ENCODE data around the gene SLC12A7. TPM values are rescaled to one million over a fixed set of nuclear protein-coding genes. Genes with fewer than 3 reads are reported as not detected.

SLC12A7 gene
- total RNA-seq, 1 experiment from 2014 or later, result 48.2 TPM

GRCh38 chr5:1013238-1013947 is 98.5 kb downstream of the SLC12A7 start:
- Histone ChIP-seq H3K27ac (ENCODE audit: low read length) (no peak overlapping the region), H3K4me1 (ENCODE audit: insufficient read depth, low read length) (no peaks in the 10 kb centered on the region), H3K4me2 (ENCODE audit: low read length) (no peak overlapping the region), H3K79me2 (ENCODE audit: low read length) (no peaks in the 10 kb centered on the region), H3K4me3 (ENCODE audit: low read length) (no peak overlapping the region), H3K9me2 (replicated peaks; ENCODE audit: low read length) (no peaks in the 10 kb centered on the region), H4K20me1 (ENCODE audit: low read length) (0 out of 2 replicates have a peak, but pooled peaks cover 5% of the 10 kb centered on the region), H3K27me3 (ENCODE audit: low read length) (no peaks in the 10 kb centered on the region), H3K36me3 (ENCODE audit: low read depth, low read length) (no peaks in the 10 kb centered on the region), H3K9me3 (ENCODE audit: low read length) (no peaks in the 10 kb centered on the region), H3K9ac (ENCODE audit: low read length) (no peak overlapping the region), H2AFZ (ENCODE audit: low read length) (no peak overlapping the region), H3F3A (ENCODE audit: low read length, unreplicated experiment) (no peaks in the 10 kb centered on the region)
- BruUV-seq (replicated peaks), result no TSS peak
- intact Hi-C loops (cut with micrococcal nuclease), result loop anchor here (5.0 kb wide), 1 partner anchor 91 kb away; no protein-coding TSS in a partner anchor
- TF ChIP-seq EZH2 (IDR thresholded peaks at IDR 0.05; ENCODE audit: low read length, unreplicated experiment) (no peak), EZH2phosphoT487 (IDR thresholded peaks at IDR 0.05; ENCODE audit: borderline replicate concordance, low read length) (no peak), CTCF (conservative IDR thresholded peaks at IDR 0.05; ENCODE audit: low read depth, low read length) (no peak)
- CTCF ChIA-PET, result interaction anchor here (0.6 kb wide), 1 partner anchor 110 kb away, joined by 3 read pairs; no protein-coding TSS in a partner anchor
- POLR2A ChIA-PET (ENCODE audit: unreplicated experiment), result no interaction called here
- ATAC-seq, result no peak
- no peak for DNase-seq

- TF ChIP-seq EZH2phosphoT487 (IDR thresholded peaks at IDR 0.05; ENCODE audit: borderline replicate concordance, low read length) (no peak), EZH2 (IDR thresholded peaks at IDR 0.05; ENCODE audit: low read length, unreplicated experiment) (no peak), CTCF (conservative IDR thresholded peaks at IDR 0.05; ENCODE audit: low read depth, low read length) (no peak)
- Histone ChIP-seq H3K4me2 (ENCODE audit: low read length) (no peak overlapping the region), H3K27me3 (ENCODE audit: low read length) (no peaks in the 10 kb centered on the region), H2AFZ (ENCODE audit: low read length) (no peak overlapping the region), H3K4me3 (ENCODE audit: low read length) (no peak overlapping the region), H3K9ac (ENCODE audit: low read length) (no peak overlapping the region), H3K27ac (ENCODE audit: low read length) (no peak overlapping the region), H3K4me1 (ENCODE audit: insufficient read depth, low read length) (no peaks in the 10 kb centered on the region; the same call in 1 of the 2 replicates), H3K9me3 (ENCODE audit: low read length) (no peaks in the 10 kb centered on the region), H3F3A (ENCODE audit: low read length, unreplicated experiment) (no peaks in the 10 kb centered on the region), H3K79me2 (ENCODE audit: low read length) (no peaks in the 10 kb centered on the region), H3K36me3 (ENCODE audit: low read depth, low read length) (no peaks in the 10 kb centered on the region), H3K9me2 (replicated peaks; ENCODE audit: low read length) (no peaks in the 10 kb centered on the region), H4K20me1 (ENCODE audit: low read length) (0 out of 2 replicates have a peak, but pooled peaks cover 5% of the 10 kb centered on the region)
- ChIA-PET CTCF (interaction anchor here (0.6 kb wide), 1 partner anchor 111 kb away, joined by 3 read pairs; no protein-coding TSS in a partner anchor), POLR2A (ENCODE audit: unreplicated experiment) (no interaction called here)
- DNase-seq (no peak), ATAC-seq (no peak)
- intact Hi-C loops (cut with micrococcal nuclease), result loop anchor here (5.0 kb wide), 1 partner anchor 91 kb away; no protein-coding TSS in a partner anchor
- BruUV-seq (replicated peaks), result no TSS peak
Observed at GRCh38 chr5:1012900-1013237, 99.0 kb downstream of the SLC12A7 start.

DNA sequence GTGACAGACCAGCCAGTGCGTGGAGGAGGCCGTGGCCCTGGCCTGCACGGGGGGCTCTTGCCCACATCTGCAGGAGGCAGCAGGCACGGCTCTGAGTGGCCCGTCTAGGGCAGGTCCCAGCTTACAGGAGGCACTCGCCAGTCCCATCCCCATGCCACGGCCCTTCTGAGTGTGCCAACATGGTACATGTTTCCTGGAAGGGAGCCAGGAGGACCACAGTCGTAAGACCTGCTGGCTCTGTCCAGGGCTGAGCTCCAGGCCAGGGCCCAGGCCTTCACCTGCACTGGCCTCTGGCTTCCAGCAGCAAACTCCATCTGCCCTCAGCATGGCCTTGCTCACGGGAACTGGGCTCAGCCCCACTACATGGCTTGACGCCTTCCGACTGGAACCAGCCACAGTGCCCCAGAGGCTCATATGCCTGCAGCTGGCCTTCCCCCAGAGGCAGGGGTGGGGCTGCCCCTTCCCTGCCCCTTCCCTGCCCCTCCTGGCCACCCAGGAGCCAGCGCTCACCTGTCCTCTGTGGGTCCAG is 99.5 kb downstream of the SLC12A7 start:
- Histone ChIP-seq H3K9me3 (ENCODE audit: low read length) (no peaks in the 10 kb centered on the region), H3F3A (ENCODE audit: low read length, unreplicated experiment) (no peaks in the 10 kb centered on the region), H3K4me3 (ENCODE audit: low read length) (no peak overlapping the region), H3K9me2 (replicated peaks; ENCODE audit: low read length) (no peaks in the 10 kb centered on the region), H3K4me1 (ENCODE audit: insufficient read depth, low read length) (no peaks in the 10 kb centered on the region; the same call in 1 of the 2 replicates), H3K27ac (ENCODE audit: low read length) (no peak overlapping the region), H2AFZ (ENCODE audit: low read length) (no peak overlapping the region), H3K9ac (ENCODE audit: low read length) (no peak overlapping the region), H3K36me3 (ENCODE audit: low read depth, low read length) (no peaks in the 10 kb centered on the region), H3K4me2 (ENCODE audit: low read length) (no peak overlapping the region), H4K20me1 (ENCODE audit: low read length) (0 out of 2 replicates have a peak, but pooled peaks cover 5% of the 10 kb centered on the region), H3K27me3 (ENCODE audit: low read length) (no peaks in the 10 kb centered on the region), H3K79me2 (ENCODE audit: low read length) (no peaks in the 10 kb centered on the region)
- CTCF ChIA-PET, result no interaction called here
- no peak for DNase-seq
- intact Hi-C loops (cut with micrococcal nuclease), result loop anchor here (5.0 kb wide), 1 partner anchor 90 kb away; no protein-coding TSS in a partner anchor
- ATAC-seq, result no peak
- no peak for TF ChIP-seq EZH2 (IDR thresholded peaks at IDR 0.05; ENCODE audit: low read length, unreplicated experiment)
- no peak for TF ChIP-seq CTCF (conservative IDR thresholded peaks at IDR 0.05; ENCODE audit: low read depth, low read length)
- TF ChIP-seq EZH2phosphoT487 (IDR thresholded peaks at IDR 0.05; ENCODE audit: borderline replicate concordance, low read length), result no peak
- no TSS peak for BruUV-seq (replicated peaks)
- POLR2A ChIA-PET (ENCODE audit: unreplicated experiment), result no interaction called here

Measured in PC-3 (cell line).